ENCODE results near the gene SPPL2C.
A peak's percentile ranks its signal among the peaks of the same experiment; 100 is the strongest.

Gene SPPL2C

GRCh38 chr17:45894022-45894784 lies 49.5 kb downstream of the SPPL2C start, which contains the start of gene MAPT:
Gene MAPT (plus strand): TSS chr17:45894554. CDS start chr17:45962338, 67,784 bp downstream.
- H3K9me3 ChIP-seq (ENCODE audit: control insufficient read depth in 1 of 2, low read length in 2 of 2), result no peaks in the 10 kb centered on the region
- peak within 1 kb of the TSS; percentile 72 to 79 for H3K4me3 ChIP-seq (ENCODE audit: low read depth in 1 of 2, low read length in 2 of 2)
- H3K36me3 ChIP-seq (ENCODE audit: control insufficient read depth in 1 of 2, insufficient read depth in 2 of 2, low read length in 2 of 2), result no peaks in the 10 kb centered on the region
- peaks cover 37 to 47% of the 10 kb centered on the region in 2 donors for H3K27me3 ChIP-seq (ENCODE audit: control insufficient read depth in 1 of 2, insufficient read depth in 2 of 2, low read length in 2 of 2)
- peaks cover 0 to 17% of the 10 kb centered on the region in 2 donors for H3K4me1 ChIP-seq (ENCODE audit: control insufficient read depth in 1 of 2, insufficient read depth in 2 of 2, low read length in 2 of 2)
- no peak within 1 kb of the TSS for H3K27ac ChIP-seq (ENCODE audit: low read depth, low read length)
- peak within 1 kb of the TSS; percentile 59 to 64 for H3K9ac ChIP-seq (ENCODE audit: low read depth in 1 of 2, low read length in 2 of 2)

- Histone ChIP-seq H3K9ac (ENCODE audit: low read depth in 1 of 2, low read length in 2 of 2) (no peak overlapping the region), H3K36me3 (ENCODE audit: control insufficient read depth in 1 of 2, insufficient read depth in 2 of 2, low read length in 2 of 2) (no peaks in the 10 kb centered on the region), H3K4me1 (ENCODE audit: control insufficient read depth in 1 of 2, insufficient read depth in 2 of 2, low read length in 2 of 2) (peaks cover 0 to 17% of the 10 kb centered on the region in 2 donors), H3K9me3 (ENCODE audit: control insufficient read depth in 1 of 2, low read length in 2 of 2) (no peaks in the 10 kb centered on the region), H3K27ac (ENCODE audit: low read depth, low read length) (no peak overlapping the region), H3K4me3 (ENCODE audit: low read depth in 1 of 2, low read length in 2 of 2) (peak overlapping the region; percentile 72 to 79), H3K27me3 (ENCODE audit: control insufficient read depth in 1 of 2, insufficient read depth in 2 of 2, low read length in 2 of 2) (peaks cover 46 to 54% of the 10 kb centered on the region in 2 donors)
Observed at GRCh38 chr17:45895304-45895968, 50.8 kb downstream of the SPPL2C start.

GRCh38 chr17:45895969-45896785 lies 51.5 kb downstream of the SPPL2C start:
- peaks cover 50 to 58% of the 10 kb centered on the region in 2 donors for H3K27me3 ChIP-seq (ENCODE audit: control insufficient read depth in 1 of 2, insufficient read depth in 2 of 2, low read length in 2 of 2)

More at GRCh38 chr17:45895969-45896785, 51.5 kb downstream of the SPPL2C start:
- Histone ChIP-seq H3K27ac (ENCODE audit: low read depth, low read length) (no peak overlapping the region), H3K9ac (ENCODE audit: low read depth in 1 of 2, low read length in 2 of 2) (no peak overlapping the region), H3K36me3 (ENCODE audit: control insufficient read depth in 1 of 2, insufficient read depth in 2 of 2, low read length in 2 of 2) (no peaks in the 10 kb centered on the region), H3K4me3 (ENCODE audit: low read depth in 1 of 2, low read length in 2 of 2) (peak overlapping the region in 1 of 2 donors; percentile 79), H3K4me1 (ENCODE audit: control insufficient read depth in 1 of 2, insufficient read depth in 2 of 2, low read length in 2 of 2) (peaks cover 0 to 17% of the 10 kb centered on the region in 2 donors), H3K9me3 (ENCODE audit: control insufficient read depth in 1 of 2, low read length in 2 of 2) (no peaks in the 10 kb centered on the region)

All from duodenal mucosa (tissue), 2 donors.